CD4-positive, CD25-positive, alpha-beta regulatory T cell (primary cell): Measurements from ENCODE around the gene PHF1. TPM values are rescaled to one million over a fixed set of nuclear protein-coding genes. Genes with fewer than 3 reads are reported as not detected.
A peak's percentile ranks its signal among the peaks of the same experiment; 100 is the strongest.

Experiments used
- ATAC-seq, 2 donors: fragments of 150-1000 bp; cut with Tn5 transposase; one replicate each; pipeline ENCODE4 v1.10.0; 2021; ENCODE audit warnings: low read depth in 2 of 2, moderate number of reproducible peaks in 2 of 2, moderate library complexity in 1 of 2
- DNase-seq, 3 donors: peaks; one replicate each; pipeline versions ENCODE4 v3.0.0 to v3.0.0-alpha.2; 2012 to 2022; ENCODE audit warnings: mixed read lengths in 1 of 3
- H3K27ac ChIP-seq: one replicate; pipeline ENCODE4 v1.7.0; 2013; ENCODE audit warnings: mild to moderate bottlenecking, low read length; ENCODE audit not compliant: insufficient read depth, poor library complexity, severe bottlenecking
- H3K27me3 ChIP-seq: one replicate; pipeline ENCODE4 v1.7.0; 2013; ENCODE audit warnings: low read length; ENCODE audit not compliant: control insufficient read depth, insufficient read depth
- H3K36me3 ChIP-seq: one replicate; pipeline ENCODE4 v1.7.0; 2013; ENCODE audit warnings: mild to moderate bottlenecking, low read length, moderate library complexity; ENCODE audit not compliant: control insufficient read depth, insufficient read depth
- H3K4me1 ChIP-seq: 2 replicates; pipeline ENCODE4 v1.7.0; 2013; ENCODE audit warnings: mild to moderate bottlenecking, low read length; ENCODE audit not compliant: insufficient read depth, control insufficient read depth, poor library complexity, severe bottlenecking
- H3K4me3 ChIP-seq: one replicate; pipeline ENCODE4 v1.7.0; 2013; ENCODE audit warnings: low read depth, mild to moderate bottlenecking, low read length, moderate library complexity
- H3K9me3 ChIP-seq, 2 experiments: 1 replicate in 1 of 2; 2 replicates in 1 of 2; pipeline ENCODE4 v1.7.0; 2013; ENCODE audit warnings: low read length in 2 of 2, mild to moderate bottlenecking in 1 of 2, moderate library complexity in 1 of 2; ENCODE audit not compliant: control insufficient read depth in 2 of 2
- H3K27ac Mint-ChIP-seq, 3 donors: one replicate each; pipeline ENCODE4 v1.8.0; 2020 to 2022; ENCODE audit warnings: mild to moderate bottlenecking in 3 of 3, mixed read lengths in 3 of 3, moderate library complexity in 2 of 3
- H3K27me3 Mint-ChIP-seq: one replicate; pipeline ENCODE4 v1.8.0; 2022; ENCODE audit warnings: mild to moderate bottlenecking, mixed read lengths
- H3K36me3 Mint-ChIP-seq: one replicate; pipeline ENCODE4 v1.8.0; 2020; ENCODE audit warnings: mixed read lengths
- H3K4me1 Mint-ChIP-seq, 4 donors: one replicate each; pipeline ENCODE4 v1.8.0; 2020 to 2022; ENCODE audit warnings: mixed read lengths in 4 of 4, mild to moderate bottlenecking in 1 of 4
- H3K4me3 Mint-ChIP-seq, 4 donors: one replicate each; pipeline ENCODE4 v1.8.0; 2020 to 2022; ENCODE audit warnings: mild to moderate bottlenecking in 4 of 4, mixed read lengths in 4 of 4, moderate library complexity in 3 of 4
- H3K9me3 Mint-ChIP-seq, 7 donors: one replicate each; pipeline ENCODE4 v1.8.0; 2020 to 2022; ENCODE audit warnings: mixed read lengths in 7 of 7, mild to moderate bottlenecking in 3 of 7, moderate library complexity in 2 of 7
- polyA plus RNA-seq, 4 donors: library from polyadenylated mRNA; unstranded; fragments of 300-500 nt; fragmentation: Illumina TruSeq; gene quantifications; one replicate each; pipeline ENCODE4 v1.2.3, GENCODE V29; 2021
- total RNA-seq: library from RNA; stranded (reverse); gene quantifications from one replicate; pipeline ENCODE4 v1.2.3, GENCODE V29; 2022

PHF1 gene
- total and polyA plus RNA-seq, 5 donors from 2014 or later: 41.5 to 403 (median 69.6) TPM

DNA sequence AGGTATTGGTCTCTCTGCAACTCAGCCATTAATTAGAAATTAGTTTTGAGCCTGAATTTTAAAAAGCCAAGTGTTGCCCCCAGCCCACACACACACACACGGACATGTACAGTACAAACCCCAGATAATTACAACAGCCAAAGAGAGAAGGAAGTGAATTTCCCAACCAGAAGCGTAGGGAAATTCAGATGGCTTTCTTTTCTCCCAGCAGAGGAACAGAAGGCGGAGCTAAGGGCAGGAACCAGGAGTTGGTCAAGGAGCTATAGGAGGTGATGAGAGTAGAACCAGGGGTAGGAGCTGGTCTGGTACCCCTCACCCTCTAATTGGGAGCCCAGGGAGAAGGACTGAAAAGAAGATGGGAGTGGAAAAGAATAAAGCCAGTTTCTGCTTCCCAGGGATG lies 39.6 kb downstream of the PHF1 start:
- Mint-ChIP-seq H3K27me3 (no peaks in the 10 kb centered on the region), H3K4me1 (peaks cover 10 to 37% (median 24%) of the 10 kb centered on the region in 4 donors), H3K9me3 (peaks cover 0 to 2% (median 0%) of the 10 kb centered on the region in 7 donors), H3K27ac (peak overlapping the region in 1 of 3 donors; percentile 12), H3K4me3 (peak overlapping the region in 2 of 4 donors; percentile 44 to 49), H3K36me3 (peaks cover 22% of the 10 kb centered on the region)
- no peak overlapping the region for H3K4me3 ChIP-seq
- no peaks in the 10 kb centered on the region for H3K27me3 ChIP-seq
- peaks cover 25% of the 10 kb centered on the region for H3K4me1 ChIP-seq
- H3K27ac ChIP-seq: no peak overlapping the region
- DNase-seq (no peak), ATAC-seq (no peak)
- peaks cover 16% of the 10 kb centered on the region for H3K36me3 ChIP-seq
- H3K9me3 ChIP-seq: no peaks in the 10 kb centered on the region

DNA sequence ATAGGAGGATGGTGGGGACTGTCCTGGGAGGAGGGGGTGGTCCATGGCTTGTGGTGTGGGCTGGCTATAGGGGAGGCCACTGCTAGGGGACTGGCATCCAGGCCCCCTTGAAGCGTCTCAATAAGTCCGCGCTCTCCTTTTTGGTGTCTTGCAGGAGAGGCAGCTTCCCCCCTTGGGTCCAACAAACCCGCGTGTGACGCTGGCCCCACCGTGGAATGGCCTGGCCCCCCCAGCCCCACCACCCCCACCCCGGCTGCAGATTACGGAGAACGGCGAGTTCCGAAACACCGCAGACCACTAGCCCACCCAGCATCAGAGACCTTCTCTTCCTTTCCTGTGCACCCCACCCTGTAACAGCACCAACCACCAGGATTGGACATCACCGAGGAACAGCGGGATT lies 40.8 kb downstream of the PHF1 start:
- Mint-ChIP-seq H3K36me3 (peaks cover 22% of the 10 kb centered on the region), H3K4me1 (peaks cover 11 to 49% (median 25%) of the 10 kb centered on the region in 4 donors), H3K9me3 (peaks cover 0 to 2% (median 0%) of the 10 kb centered on the region in 7 donors), H3K27ac (peak overlapping the region; percentile 17 to 90 (median 79)), H3K4me3 (peak overlapping the region in 1 of 4 donors; percentile 61), H3K27me3 (no peaks in the 10 kb centered on the region)
- H3K4me1 ChIP-seq: peaks cover 28% of the 10 kb centered on the region
- H3K27me3 ChIP-seq: no peaks in the 10 kb centered on the region
- no peaks in the 10 kb centered on the region for H3K9me3 ChIP-seq
- no peak overlapping the region for H3K4me3 ChIP-seq
- no peak for ATAC-seq
- no peak for DNase-seq
- H3K27ac ChIP-seq: peak overlapping the region; percentile 70
- peaks cover 18% of the 10 kb centered on the region for H3K36me3 ChIP-seq

DNA sequence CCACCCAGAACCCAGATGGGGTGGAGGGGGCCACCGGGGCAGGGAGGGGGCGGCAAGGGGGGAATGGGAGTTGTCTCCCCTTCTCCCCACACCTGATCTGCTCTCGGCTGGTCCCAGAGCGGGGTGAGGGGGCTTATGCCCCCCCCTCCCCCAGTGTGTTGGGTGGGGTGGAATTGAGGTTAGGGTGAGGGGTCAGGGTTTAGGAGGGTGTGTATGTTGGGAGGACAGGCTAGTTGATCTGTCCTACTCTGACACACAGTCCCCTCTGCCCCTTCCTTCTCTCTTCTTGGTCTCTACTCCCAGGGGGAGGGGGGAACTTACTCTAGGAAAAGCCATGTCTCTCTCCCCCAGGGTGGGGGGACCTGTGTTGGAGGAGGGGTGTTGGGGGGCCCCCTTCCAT lies 41.7 kb downstream of the PHF1 start:
- DNase-seq (no peak), ATAC-seq (no peak)
- Mint-ChIP-seq H3K27me3 (no peaks in the 10 kb centered on the region), H3K27ac (peak overlapping the region in 1 of 3 donors; percentile 96), H3K4me1 (peaks cover 11 to 56% (median 27%) of the 10 kb centered on the region in 4 donors), H3K9me3 (peaks cover 0 to 2% (median 0%) of the 10 kb centered on the region in 7 donors), H3K36me3 (peaks cover 26% of the 10 kb centered on the region), H3K4me3 (no peak overlapping the region)
- Histone ChIP-seq H3K4me3 (no peak overlapping the region), H3K27me3 (no peaks in the 10 kb centered on the region), H3K36me3 (peaks cover 19% of the 10 kb centered on the region), H3K9me3 (no peaks in the 10 kb centered on the region), H3K27ac (peak overlapping the region; percentile 70), H3K4me1 (peaks cover 28% of the 10 kb centered on the region)

DNA sequence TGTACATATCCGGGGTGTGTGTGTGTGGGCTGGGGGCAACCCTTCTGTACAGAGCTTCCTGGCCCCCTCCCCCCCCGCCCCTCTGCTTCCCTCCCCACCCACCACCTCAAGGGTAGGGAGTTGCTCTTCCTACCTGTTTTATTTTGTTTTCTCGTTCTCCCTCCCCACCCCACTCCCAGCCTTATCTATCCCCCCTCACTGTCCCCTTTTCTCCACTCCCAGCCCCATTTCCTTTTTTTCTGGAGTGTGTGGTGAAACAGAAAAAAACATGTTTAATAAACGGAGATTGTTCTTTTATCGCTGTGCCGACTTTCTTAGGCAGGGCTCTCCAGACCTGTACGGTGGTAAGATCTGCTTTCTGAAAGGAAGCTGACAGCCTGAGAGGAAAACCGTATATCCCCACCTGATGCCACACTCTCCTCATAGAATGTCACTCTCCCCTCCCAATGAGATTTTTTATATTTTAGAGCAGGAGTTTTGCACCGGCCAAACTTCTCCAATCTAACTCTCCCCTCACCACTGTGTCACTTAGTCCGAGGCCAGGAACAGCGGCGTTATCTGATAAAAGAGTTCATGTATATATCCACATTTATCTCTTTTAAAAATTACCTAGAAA lies 42.7 kb downstream of the PHF1 start:
- Mint-ChIP-seq H3K27me3 (no peaks in the 10 kb centered on the region), H3K4me3 (peak overlapping the region; percentile 97 to 100 (median 99)), H3K36me3 (peaks cover 18% of the 10 kb centered on the region), H3K27ac (peak overlapping the region; percentile 90 to 98 (median 96)), H3K4me1 (peaks cover 11 to 55% (median 26%) of the 10 kb centered on the region in 4 donors), H3K9me3 (peaks cover 0 to 2% (median 0%) of the 10 kb centered on the region in 7 donors)
- Histone ChIP-seq H3K27me3 (no peaks in the 10 kb centered on the region), H3K27ac (peak overlapping the region; percentile 70), H3K36me3 (peaks cover 10% of the 10 kb centered on the region), H3K4me1 (peaks cover 28% of the 10 kb centered on the region), H3K4me3 (peak overlapping the region; percentile 87), H3K9me3 (no peaks in the 10 kb centered on the region)
- DNase-seq: peak in 2 of 3 donors; percentile 5 to 26
- no peak for ATAC-seq

DNA sequence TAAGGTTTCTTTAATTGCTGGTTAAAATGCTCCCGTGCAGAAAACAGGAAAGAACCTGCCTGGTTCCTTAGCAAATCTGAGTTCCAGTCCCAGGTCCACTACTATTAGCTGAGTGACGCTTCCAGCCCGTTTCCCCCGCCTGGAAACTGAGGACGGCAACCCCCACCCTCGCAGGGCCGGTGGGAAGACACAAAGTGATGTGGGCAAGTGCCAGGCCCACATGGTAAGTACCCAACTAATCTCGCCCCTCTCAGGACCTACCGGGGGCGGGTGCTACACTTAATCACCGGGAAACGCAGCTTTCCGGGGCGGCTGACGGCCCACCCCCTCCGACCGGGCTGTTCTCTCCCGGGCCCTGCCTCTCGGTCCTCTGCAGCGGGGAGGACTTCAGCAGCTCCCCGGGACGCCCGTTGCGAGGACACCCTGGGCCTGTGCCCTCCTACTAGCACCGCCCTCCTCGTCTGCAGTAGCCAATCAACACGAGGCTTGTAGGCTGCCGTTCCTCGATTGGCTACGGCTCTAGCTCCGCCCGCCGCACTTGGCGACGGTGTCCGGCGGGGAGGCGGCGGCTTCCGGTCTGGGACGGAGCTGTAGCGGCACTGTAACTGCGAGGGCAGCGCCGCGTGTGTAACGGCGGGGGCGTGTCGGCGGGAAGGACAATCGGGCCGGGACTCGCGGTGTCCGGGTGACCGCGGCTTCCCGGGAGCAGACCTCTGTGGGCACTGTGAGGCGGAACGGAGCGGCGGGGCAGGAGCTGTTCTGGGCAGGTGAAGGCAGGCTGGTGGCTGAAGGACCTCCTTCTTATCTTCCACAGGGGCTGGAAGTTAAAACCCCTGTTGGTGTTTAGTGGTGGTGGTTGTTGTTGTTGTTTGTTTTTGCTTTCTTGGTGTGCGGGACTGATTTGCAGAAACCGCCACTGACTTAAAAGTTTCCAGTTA lies 43.5 kb downstream of the PHF1 start, which contains the start of gene ZBTB9:
Gene ZBTB9, plus strand, starts transcription at position 568 of the 938 bp plus-strand sequence. CDS start 525 bp downstream, outside the sequence.
- no peaks in the 10 kb centered on the region for H3K27me3 Mint-ChIP-seq
- Histone ChIP-seq H3K36me3 (peaks cover 10% of the 10 kb centered on the region), H3K27me3 (no peaks in the 10 kb centered on the region), H3K4me3 (peak within 1 kb of the TSS; percentile 88), H3K4me1 (peaks cover 28% of the 10 kb centered on the region), H3K9me3 (no peaks in the 10 kb centered on the region), H3K27ac (peak within 1 kb of the TSS; percentile 70)
- DNase-seq (peak; percentile 93 to 96 (median 94)), ATAC-seq (peak; percentile 100)
- peaks cover 13% of the 10 kb centered on the region for H3K36me3 Mint-ChIP-seq
- peak within 1 kb of the TSS; percentile 97 to 100 (median 99) for H3K4me3 Mint-ChIP-seq
- H3K4me1 Mint-ChIP-seq: peaks cover 11 to 49% (median 23%) of the 10 kb centered on the region in 4 donors
- peak within 1 kb of the TSS; percentile 91 to 98 (median 96) for H3K27ac Mint-ChIP-seq
- H3K9me3 Mint-ChIP-seq: peaks cover 0 to 2% (median 0%) of the 10 kb centered on the region in 7 donors

DNA sequence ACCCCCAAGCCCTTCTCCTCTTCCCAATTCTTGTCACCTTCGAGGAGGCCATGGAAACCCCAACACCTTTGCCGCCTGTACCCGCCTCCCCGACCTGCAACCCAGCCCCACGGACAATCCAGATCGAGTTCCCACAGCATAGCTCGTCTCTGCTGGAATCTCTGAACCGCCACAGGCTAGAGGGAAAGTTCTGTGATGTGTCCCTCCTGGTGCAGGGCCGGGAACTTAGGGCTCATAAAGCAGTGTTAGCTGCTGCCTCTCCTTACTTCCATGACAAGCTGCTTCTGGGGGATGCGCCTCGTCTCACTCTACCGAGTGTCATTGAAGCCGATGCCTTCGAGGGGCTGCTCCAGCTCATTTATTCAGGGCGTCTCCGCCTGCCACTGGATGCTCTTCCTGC lies 44.2 kb downstream of the PHF1 start:
- Mint-ChIP-seq H3K9me3 (peaks cover 0 to 2% (median 0%) of the 10 kb centered on the region in 7 donors), H3K27me3 (no peaks in the 10 kb centered on the region), H3K27ac (peak overlapping the region; percentile 56 to 98 (median 96)), H3K4me3 (peak overlapping the region; percentile 97 to 100 (median 99)), H3K36me3 (peaks cover 13% of the 10 kb centered on the region), H3K4me1 (peaks cover 11 to 49% (median 23%) of the 10 kb centered on the region in 4 donors)
- Histone ChIP-seq H3K4me3 (peak overlapping the region; percentile 88), H3K9me3 (no peaks in the 10 kb centered on the region), H3K27ac (peak overlapping the region; percentile 70), H3K27me3 (no peaks in the 10 kb centered on the region), H3K4me1 (peaks cover 28% of the 10 kb centered on the region), H3K36me3 (peaks cover 10% of the 10 kb centered on the region)
- ATAC-seq (no peak), DNase-seq (no peak)

DNA sequence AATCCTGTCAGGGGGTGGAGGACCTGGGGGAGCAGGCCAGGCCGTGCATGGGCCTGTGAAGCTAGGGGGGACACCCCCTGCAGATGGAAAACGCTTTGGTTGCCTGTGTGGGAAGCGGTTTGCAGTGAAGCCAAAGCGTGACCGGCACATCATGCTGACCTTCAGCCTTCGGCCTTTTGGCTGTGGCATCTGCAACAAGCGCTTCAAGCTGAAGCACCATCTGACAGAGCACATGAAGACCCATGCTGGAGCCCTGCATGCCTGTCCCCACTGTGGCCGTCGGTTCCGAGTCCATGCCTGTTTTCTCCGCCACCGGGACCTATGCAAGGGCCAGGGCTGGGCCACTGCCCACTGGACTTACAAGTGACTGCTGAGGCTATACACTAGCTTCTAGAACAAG lies 45.3 kb downstream of the PHF1 start:
- Histone ChIP-seq H3K27me3 (no peaks in the 10 kb centered on the region), H3K4me3 (no peak overlapping the region), H3K36me3 (peaks cover 10% of the 10 kb centered on the region), H3K4me1 (peaks cover 28% of the 10 kb centered on the region), H3K27ac (no peak overlapping the region), H3K9me3 (no peaks in the 10 kb centered on the region)
- H3K27me3 Mint-ChIP-seq: no peaks in the 10 kb centered on the region
- ATAC-seq (no peak), DNase-seq (no peak)
- H3K27ac Mint-ChIP-seq: no peak overlapping the region
- peak overlapping the region; percentile 7 to 100 (median 78) for H3K4me3 Mint-ChIP-seq
- H3K36me3 Mint-ChIP-seq: peaks cover 13% of the 10 kb centered on the region
- peaks cover 0 to 2% (median 0%) of the 10 kb centered on the region in 7 donors for H3K9me3 Mint-ChIP-seq
- H3K4me1 Mint-ChIP-seq: peaks cover 11 to 49% (median 18%) of the 10 kb centered on the region in 4 donors
